ENCODE results near the gene PRDM15.

- no peak for TF ChIP-seq ZBTB7A (IDR thresholded peaks at IDR 0.05; ENCODE audit: low read depth)
- TF ChIP-seq, protein P1, sequence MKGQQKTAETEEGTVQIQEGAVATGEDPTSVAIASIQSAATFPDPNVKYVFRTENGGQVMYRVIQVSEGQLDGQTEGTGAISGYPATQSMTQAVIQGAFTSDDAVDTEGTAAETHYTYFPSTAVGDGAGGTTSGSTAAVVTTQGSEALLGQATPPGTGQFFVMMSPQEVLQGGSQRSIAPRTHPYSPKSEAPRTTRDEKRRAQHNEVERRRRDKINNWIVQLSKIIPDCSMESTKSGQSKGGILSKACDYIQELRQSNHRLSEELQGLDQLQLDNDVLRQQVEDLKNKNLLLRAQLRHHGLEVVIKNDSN (IDR thresholded peaks at IDR 0.05) = no peak
These were observed 21.3 kb upstream of the PRDM15 start for GRCh38 chr21:41900401-41900800.

All from Ishikawa (cell line).